ENCODE measurements around the gene RIPOR2. TPM values are rescaled to one million over a fixed set of nuclear protein-coding genes. Genes with fewer than 3 reads are reported as not detected.

Gene RIPOR2
- total and polyA plus RNA-seq, 2 of the 13 experiments (the other 11 are each of a cell fraction or from before 2014, with no cell fraction given): 0.02 to 0.05 TPM

DNA sequence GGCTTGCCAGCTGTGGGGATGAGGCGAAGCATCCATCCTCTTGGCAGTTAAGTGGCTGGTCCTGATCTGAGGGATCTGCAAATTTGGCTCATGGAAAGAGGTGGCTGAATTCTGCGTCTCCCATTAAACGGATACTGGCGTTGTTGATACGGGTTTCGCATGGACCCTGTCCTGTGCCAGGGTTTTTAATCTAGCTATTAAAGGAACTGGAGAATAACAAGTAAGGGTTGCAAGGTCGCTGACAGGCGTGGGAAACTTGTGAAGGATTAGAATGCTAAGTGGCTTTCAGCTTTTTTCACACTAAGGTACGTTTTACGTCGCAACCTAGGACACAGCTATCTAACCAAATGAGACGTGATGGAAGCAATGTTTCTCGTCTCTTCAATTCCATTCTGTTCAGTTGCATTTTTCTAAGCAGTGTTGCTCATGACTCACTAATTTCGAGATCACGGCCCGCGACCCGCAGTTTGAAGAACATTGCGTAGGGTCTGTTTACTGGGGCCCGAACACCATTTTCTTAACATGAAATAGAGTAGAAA, 160.2 kb downstream of the RIPOR2 start (continued):
- TF ChIP-seq, protein P1, sequence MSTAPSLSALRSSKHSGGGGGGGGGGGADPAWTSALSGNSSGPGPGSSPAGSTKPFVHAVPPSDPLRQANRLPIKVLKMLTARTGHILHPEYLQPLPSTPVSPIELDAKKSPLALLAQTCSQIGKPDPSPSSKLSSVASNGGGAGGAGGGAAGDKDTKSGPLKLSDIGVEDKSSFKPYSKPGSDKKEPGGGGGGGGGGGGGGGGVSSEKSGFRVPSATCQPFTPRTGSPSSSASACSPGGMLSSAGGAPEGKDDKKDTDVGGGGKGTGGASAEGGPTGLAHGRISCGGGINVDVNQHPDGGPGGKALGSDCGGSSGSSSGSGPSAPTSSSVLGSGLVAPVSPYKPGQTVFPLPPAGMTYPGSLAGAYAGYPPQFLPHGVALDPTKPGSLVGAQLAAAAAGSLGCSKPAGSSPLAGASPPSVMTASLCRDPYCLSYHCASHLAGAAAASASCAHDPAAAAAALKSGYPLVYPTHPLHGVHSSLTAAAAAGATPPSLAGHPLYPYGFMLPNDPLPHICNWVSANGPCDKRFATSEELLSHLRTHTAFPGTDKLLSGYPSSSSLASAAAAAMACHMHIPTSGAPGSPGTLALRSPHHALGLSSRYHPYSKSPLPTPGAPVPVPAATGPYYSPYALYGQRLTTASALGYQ (CRISPR knock-in tag; IDR thresholded peaks at IDR 0.05): 0 out of 2 replicates have a peak, but pooled peaks have one; percentile 6
- TF ChIP-seq ZNF530 (CRISPR knock-in tag; IDR thresholded peaks at IDR 0.05; ENCODE audit: low read depth) (no peak), SKI (IDR thresholded peaks at IDR 0.05; ENCODE audit: partially characterized antibody) (peak; percentile 28), ZSCAN20 (CRISPR knock-in tag; IDR thresholded peaks at IDR 0.05; ENCODE audit: borderline replicate concordance) (0 out of 2 replicates have a peak, but pooled peaks have one; percentile 13), ZNF652 (CRISPR knock-in tag; IDR thresholded peaks at IDR 0.05; ENCODE audit: borderline replicate concordance, low read depth) (no peak), GATAD2A (CRISPR knock-in tag; IDR thresholded peaks at IDR 0.05) (peak; percentile 6; the same call in 1 of the 2 replicates), ARNT2 (CRISPR knock-in tag; IDR thresholded peaks at IDR 0.05; ENCODE audit: low read depth) (no peak), ZNF460 (CRISPR knock-in tag; IDR thresholded peaks at IDR 0.05; ENCODE audit: borderline replicate concordance) (no peak), TCF12 (IDR thresholded peaks at IDR 0.05) (no peak), TCF12 (CRISPR knock-in tag; IDR thresholded peaks at IDR 0.05) (no peak), IKZF4 (CRISPR knock-in tag; IDR thresholded peaks at IDR 0.05; ENCODE audit: borderline replicate concordance, low read depth, not compliant biosample characterization) (peak; percentile 8), ZFAT (CRISPR knock-in tag; conservative IDR thresholded peaks at IDR 0.05) (no peak), ZNF660 (CRISPR knock-in tag; IDR thresholded peaks at IDR 0.05; ENCODE audit: borderline replicate concordance, low read depth) (no peak), RELA (CRISPR knock-in tag; IDR thresholded peaks at IDR 0.05) (no peak), NFATC3 (CRISPR knock-in tag; IDR thresholded peaks at IDR 0.05) (no peak), HDAC6 (IDR thresholded peaks at IDR 0.05; ENCODE audit: low read depth, low read length) (no peak), ZNF777 (CRISPR knock-in tag; IDR thresholded peaks at IDR 0.05) (0 out of 2 replicates have a peak, but pooled peaks have one; percentile 37), ZFP1 (CRISPR knock-in tag; IDR thresholded peaks at IDR 0.05) (no peak), MEF2D (CRISPR knock-in tag; IDR thresholded peaks at IDR 0.05) (no peak), ZNF790 (CRISPR knock-in tag; IDR thresholded peaks at IDR 0.05; ENCODE audit: borderline replicate concordance) (no peak), TMF1 (CRISPR knock-in tag; IDR thresholded peaks at IDR 0.05; ENCODE audit: low read depth) (no peak), ZNF547 (CRISPR knock-in tag; IDR thresholded peaks at IDR 0.05) (0 out of 2 replicates have a peak, but pooled peaks have one; percentile 4)
- TF ChIP-seq, protein P2, sequence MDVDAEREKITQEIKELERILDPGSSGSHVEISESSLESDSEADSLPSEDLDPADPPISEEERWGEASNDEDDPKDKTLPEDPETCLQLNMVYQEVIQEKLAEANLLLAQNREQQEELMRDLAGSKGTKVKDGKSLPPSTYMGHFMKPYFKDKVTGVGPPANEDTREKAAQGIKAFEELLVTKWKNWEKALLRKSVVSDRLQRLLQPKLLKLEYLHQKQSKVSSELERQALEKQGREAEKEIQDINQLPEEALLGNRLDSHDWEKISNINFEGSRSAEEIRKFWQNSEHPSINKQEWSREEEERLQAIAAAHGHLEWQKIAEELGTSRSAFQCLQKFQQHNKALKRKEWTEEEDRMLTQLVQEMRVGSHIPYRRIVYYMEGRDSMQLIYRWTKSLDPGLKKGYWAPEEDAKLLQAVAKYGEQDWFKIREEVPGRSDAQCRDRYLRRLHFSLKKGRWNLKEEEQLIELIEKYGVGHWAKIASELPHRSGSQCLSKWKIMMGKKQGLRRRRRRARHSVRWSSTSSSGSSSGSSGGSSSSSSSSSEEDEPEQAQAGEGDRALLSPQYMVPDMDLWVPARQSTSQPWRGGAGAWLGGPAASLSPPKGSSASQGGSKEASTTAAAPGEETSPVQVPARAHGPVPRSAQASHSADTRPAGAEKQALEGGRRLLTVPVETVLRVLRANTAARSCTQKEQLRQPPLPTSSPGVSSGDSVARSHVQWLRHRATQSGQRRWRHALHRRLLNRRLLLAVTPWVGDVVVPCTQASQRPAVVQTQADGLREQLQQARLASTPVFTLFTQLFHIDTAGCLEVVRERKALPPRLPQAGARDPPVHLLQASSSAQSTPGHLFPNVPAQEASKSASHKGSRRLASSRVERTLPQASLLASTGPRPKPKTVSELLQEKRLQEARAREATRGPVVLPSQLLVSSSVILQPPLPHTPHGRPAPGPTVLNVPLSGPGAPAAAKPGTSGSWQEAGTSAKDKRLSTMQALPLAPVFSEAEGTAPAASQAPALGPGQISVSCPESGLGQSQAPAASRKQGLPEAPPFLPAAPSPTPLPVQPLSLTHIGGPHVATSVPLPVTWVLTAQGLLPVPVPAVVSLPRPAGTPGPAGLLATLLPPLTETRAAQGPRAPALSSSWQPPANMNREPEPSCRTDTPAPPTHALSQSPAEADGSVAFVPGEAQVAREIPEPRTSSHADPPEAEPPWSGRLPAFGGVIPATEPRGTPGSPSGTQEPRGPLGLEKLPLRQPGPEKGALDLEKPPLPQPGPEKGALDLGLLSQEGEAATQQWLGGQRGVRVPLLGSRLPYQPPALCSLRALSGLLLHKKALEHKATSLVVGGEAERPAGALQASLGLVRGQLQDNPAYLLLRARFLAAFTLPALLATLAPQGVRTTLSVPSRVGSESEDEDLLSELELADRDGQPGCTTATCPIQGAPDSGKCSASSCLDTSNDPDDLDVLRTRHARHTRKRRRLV (CRISPR knock-in tag; IDR thresholded peaks at IDR 0.05): no peak
- TF ChIP-seq, protein P3, sequence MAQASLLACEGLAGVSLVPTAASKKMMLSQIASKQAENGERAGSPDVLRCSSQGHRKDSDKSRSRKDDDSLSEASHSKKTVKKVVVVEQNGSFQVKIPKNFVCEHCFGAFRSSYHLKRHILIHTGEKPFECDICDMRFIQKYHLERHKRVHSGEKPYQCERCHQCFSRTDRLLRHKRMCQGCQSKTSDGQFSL (CRISPR knock-in tag; IDR thresholded peaks at IDR 0.05): no peak
- TF ChIP-seq, protein P4, sequence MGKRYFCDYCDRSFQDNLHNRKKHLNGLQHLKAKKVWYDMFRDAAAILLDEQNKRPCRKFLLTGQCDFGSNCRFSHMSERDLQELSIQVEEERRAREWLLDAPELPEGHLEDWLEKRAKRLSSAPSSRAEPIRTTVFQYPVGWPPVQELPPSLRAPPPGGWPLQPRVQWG (CRISPR knock-in tag; IDR thresholded peaks at IDR 0.05; ENCODE audit: borderline replicate concordance, low read depth): 0 out of 2 replicates have a peak, but pooled peaks have one; percentile 72
